CD4-positive, alpha-beta T cell treated with Interleukin-10 for 1 hour (primary cell): ENCODE results near the gene APH1A.
"Not testable (repeated sequence)": the region's sequence is repeated elsewhere in the genome, so short reads cannot be mapped to it uniquely, and the experiment has no call there.

ENCODE experiments used
- DNase-seq: peaks from one replicate; pipeline ENCODE4 v3.0.0-alpha.2; 2020

The APH1A gene

GRCh38 chr1:150267896-150268295, 920 bp downstream of the APH1A start:
- DNase-seq, result no peak

GRCh38 chr1:150263549-150263948, 5.3 kb downstream of the APH1A start:
- DNase-seq, result no peak

GRCh38 chr1:150262388-150263320, 6.2 kb downstream of the APH1A start:
- DNase-seq, result no peak

GRCh38 chr1:150261367-150261766, 7.4 kb downstream of the APH1A start:
- no peak for DNase-seq

- DNase-seq, result no peak
These were observed 8.8 kb downstream of the APH1A start for GRCh38 chr1:150259758-150260669.

GRCh38 chr1:150259217-150259616, 9.6 kb downstream of the APH1A start:
- no peak for DNase-seq

- no peak for DNase-seq
These were observed 10.9 kb downstream of the APH1A start, which contains the start of gene CA14 for GRCh38 chr1:150257624-150258585. CA14 (plus strand) TSS chr1:150257774; CDS start chr1:150258129, 355 bp downstream.

- no peak for DNase-seq
These were observed 12.1 kb downstream of the APH1A start for GRCh38 chr1:150256554-150257341.

GRCh38 chr1:150256198-150256553, 12.6 kb downstream of the APH1A start:
- no peak for DNase-seq

GRCh38 chr1:150249936-150250335, 18.9 kb downstream of the APH1A start:
- DNase-seq, result no peak

- no peak for DNase-seq
These were observed 25.8 kb downstream of the APH1A start for GRCh38 chr1:150243003-150243402.

GRCh38 chr1:150237746-150238145, 31.1 kb downstream of the APH1A start:
- DNase-seq, result no peak

- not testable (repeated sequence) for DNase-seq
These were observed 31.6 kb downstream of the APH1A start for GRCh38 chr1:150237176-150237575.

GRCh38 chr1:150236614-150237100, 32.2 kb downstream of the APH1A start:
- no peak for DNase-seq

- DNase-seq, result peak; percentile 98
These were observed 32.8 kb downstream of the APH1A start, which contains the start of gene ANP32E for GRCh38 chr1:150235852-150236613. ANP32E (minus strand) TSS chr1:150236112; CDS start chr1:150235786, 326 bp downstream.

- DNase-seq, result peak; percentile 33
These were observed 33.4 kb downstream of the APH1A start for GRCh38 chr1:150235294-150235851.

- peak; percentile 94 for DNase-seq
These were observed 34.1 kb downstream of the APH1A start for GRCh38 chr1:150234566-150235293.

GRCh38 chr1:150234309-150234565, 34.6 kb downstream of the APH1A start:
- no peak for DNase-seq
